Naive thymus-derived CD4-positive, alpha-beta T cell (primary cell): ENCODE results near the gene ADGRL1. TPM values are rescaled to one million over a fixed set of nuclear protein-coding genes. Genes with fewer than 3 reads are reported as not detected.
A peak's percentile ranks its signal among the peaks of the same experiment; 100 is the strongest.

Source experiments
- ATAC-seq: fragments of 150-1000 bp; cut with Tn5 transposase; 2 replicates; pipeline ENCODE4 v1.10.0; 2021; ENCODE audit warnings: mild to moderate bottlenecking, moderate library complexity
- CTCF ChIA-PET: fragments of 350-600 bp; sonication (Branson Sonifier 250); formaldehyde crosslinking; loops from one replicate; lab custom pipeline; 2021; ENCODE audit warnings: antibody characterized with exemption; lab: Charles Lee
- POLR2A ChIA-PET: fragments of 350-600 bp; sonication (Branson Sonifier 250); formaldehyde crosslinking; loops from one replicate; lab custom pipeline; 2021; ENCODE audit warnings: antibody characterized with exemption, inconsistent platforms; lab: Charles Lee
- DNase-seq, 9 donors: peaks; one replicate each; pipeline versions ENCODE4 v3.0.0 to v3.0.0-alpha.2; 2020 to 2022; ENCODE audit warnings: mixed read lengths in 1 of 9
- H3K27ac ChIP-seq: one replicate; pipeline ENCODE4 v1.7.0; 2013; ENCODE audit warnings: mild to moderate bottlenecking, low read depth, low read length, moderate library complexity
- H3K27me3 ChIP-seq, 2 donors: one replicate each; pipeline ENCODE4 v1.7.0; 2013; ENCODE audit warnings: low read length in 2 of 2, mild to moderate bottlenecking in 2 of 2, moderate library complexity in 2 of 2; ENCODE audit not compliant: control insufficient read depth in 2 of 2, insufficient read depth in 2 of 2
- H3K36me3 ChIP-seq, 3 experiments: 1 replicate in 2 of 3; 2 replicates in 1 of 3; pipeline ENCODE4 v1.7.0; 2013; ENCODE audit warnings: low read length in 3 of 3, mild to moderate bottlenecking in 3 of 3, moderate library complexity in 1 of 3; ENCODE audit not compliant: insufficient read depth in 3 of 3, control insufficient read depth in 2 of 3
- H3K4me1 ChIP-seq, 2 donors: one replicate each; pipeline ENCODE4 v1.7.0; 2013; ENCODE audit warnings: low read length in 2 of 2, mild to moderate bottlenecking in 2 of 2, moderate library complexity in 1 of 2; ENCODE audit not compliant: control insufficient read depth in 2 of 2, insufficient read depth in 2 of 2
- H3K4me3 ChIP-seq: 2 replicates; pipeline ENCODE4 v1.7.0; 2013; ENCODE audit warnings: mild to moderate bottlenecking, low read length
- H3K9me3 ChIP-seq, 3 experiments: 1 replicate in 2 of 3; 2 replicates in 1 of 3; pipeline ENCODE4 v1.7.0; 2013; ENCODE audit warnings: low read length in 3 of 3; ENCODE audit not compliant: control insufficient read depth in 2 of 3
- H3K27ac Mint-ChIP-seq, 9 donors: one replicate each; pipeline ENCODE4 v1.8.0; 2020 to 2022; ENCODE audit warnings: mixed read lengths in 9 of 9, mild to moderate bottlenecking in 8 of 9, moderate library complexity in 5 of 9, inconsistent platforms in 2 of 9
- H3K27me3 Mint-ChIP-seq, 5 donors: one replicate each; pipeline ENCODE4 v1.8.0; 2021 to 2022; ENCODE audit warnings: mixed read lengths in 5 of 5, mild to moderate bottlenecking in 1 of 5
- H3K36me3 Mint-ChIP-seq, 5 donors: one replicate each; pipeline ENCODE4 v1.8.0; 2020 to 2022; ENCODE audit warnings: mixed read lengths in 5 of 5, mild to moderate bottlenecking in 3 of 5, inconsistent platforms in 1 of 5
- H3K4me1 Mint-ChIP-seq, 7 donors: one replicate each; pipeline ENCODE4 v1.8.0; 2020 to 2022; ENCODE audit warnings: mixed read lengths in 7 of 7, mild to moderate bottlenecking in 3 of 7, inconsistent platforms in 1 of 7
- H3K4me3 Mint-ChIP-seq, 10 donors: one replicate each; pipeline ENCODE4 v1.8.0; 2020 to 2022; ENCODE audit warnings: mild to moderate bottlenecking in 10 of 10, mixed read lengths in 10 of 10, moderate library complexity in 6 of 10, inconsistent platforms in 2 of 10
- H3K9me3 Mint-ChIP-seq, 11 donors: one replicate each; pipeline ENCODE4 v1.8.0; 2020 to 2022; ENCODE audit warnings: mixed read lengths in 11 of 11, mild to moderate bottlenecking in 4 of 11, inconsistent platforms in 1 of 11, moderate library complexity in 1 of 11
- intact Hi-C, 2 donors: fragments of 100-400 bp; cut with micrococcal nuclease; formaldehyde crosslinking; loops; one replicate each; pipeline ENCODE4 v1.15.1; 2023
- polyA plus RNA-seq, 2 donors: library from polyadenylated mRNA; unstranded; fragments of 300-500 nt; fragmentation: Illumina TruSeq; gene quantifications; one replicate each; pipeline ENCODE4 v1.2.3, GENCODE V29; 2021
- total RNA-seq, 6 experiments: library from RNA in 5 of 6; stranded (reverse) in 5 of 6; gene quantifications; 1 replicate in 5 of 6; 2 replicates in 1 of 6; pipeline ENCODE4 v1.2.3 and lab custom pipeline; 2021 to 2026

The ADGRL1 gene
- total and polyA plus RNA-seq, 7 experiments from 2014 or later = 0.72 to 39.4 (median 31.1) TPM

DNA sequence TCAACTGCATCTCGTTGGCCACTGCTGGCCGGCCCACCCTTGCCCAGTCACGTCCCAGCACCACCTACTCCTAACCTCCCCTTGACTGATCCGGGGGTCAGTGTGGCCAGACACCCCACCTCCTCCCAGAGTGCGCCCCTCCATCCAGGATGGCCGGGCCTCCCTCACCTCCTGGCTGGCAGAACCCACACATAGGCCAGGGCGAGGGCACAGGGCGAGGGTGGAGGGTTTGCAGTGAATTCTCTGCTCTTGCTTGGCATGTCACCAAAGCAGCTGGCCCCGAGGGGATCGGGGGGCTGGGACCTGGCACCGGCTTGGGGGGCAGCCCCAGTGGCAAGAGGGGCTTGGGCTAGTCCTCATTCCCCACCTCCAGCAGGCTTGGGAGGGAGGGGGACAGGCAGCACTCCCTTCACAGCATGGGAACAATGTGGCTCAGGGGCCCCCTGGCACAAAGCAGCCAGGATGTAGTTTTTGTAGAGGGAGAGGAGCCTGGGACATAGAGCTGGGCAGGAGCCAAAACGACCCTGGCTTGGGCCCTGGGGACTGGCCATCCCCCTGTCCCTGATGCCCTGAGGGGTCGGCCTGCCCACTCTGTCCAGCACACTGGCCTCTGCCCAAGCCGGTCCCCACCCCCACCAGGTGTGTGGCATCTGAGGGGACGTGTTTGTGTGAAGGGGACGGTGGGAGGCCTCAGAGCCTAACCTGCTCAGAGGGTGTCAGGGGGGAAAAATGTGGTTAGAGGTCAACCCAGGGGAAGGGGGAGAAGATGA, 41.1 kb downstream of the ADGRL1 start:
- Mint-ChIP-seq H3K4me3 (peak overlapping the region in 1 of 10 donors; percentile 94), H3K9me3 (no peaks in the 10 kb centered on the region), H3K36me3 (peaks cover 0 to 12% (median under 1%) of the 10 kb centered on the region in 5 donors), H3K27ac (peak overlapping the region in 1 of 9 donors; percentile 14), H3K4me1 (peaks cover 18 to 31% (median 22%) of the 10 kb centered on the region in 7 donors), H3K27me3 (no peaks in the 10 kb centered on the region)
- ChIA-PET CTCF (no interaction called here), POLR2A (no interaction called here)
- no peak overlapping the region for H3K27ac ChIP-seq
- intact Hi-C loops = no loop called here
- ATAC-seq (no peak), DNase-seq (no peak)
- H3K4me3 ChIP-seq = no peak overlapping the region
- peaks cover 11 to 15% of the 10 kb centered on the region in 2 donors for H3K4me1 ChIP-seq
- no peaks in the 10 kb centered on the region for H3K27me3 ChIP-seq
- peaks cover 0 to 32% (median 3%) of the 10 kb centered on the region in 3 experiments for H3K36me3 ChIP-seq
- no peaks in the 10 kb centered on the region for H3K9me3 ChIP-seq

DNA sequence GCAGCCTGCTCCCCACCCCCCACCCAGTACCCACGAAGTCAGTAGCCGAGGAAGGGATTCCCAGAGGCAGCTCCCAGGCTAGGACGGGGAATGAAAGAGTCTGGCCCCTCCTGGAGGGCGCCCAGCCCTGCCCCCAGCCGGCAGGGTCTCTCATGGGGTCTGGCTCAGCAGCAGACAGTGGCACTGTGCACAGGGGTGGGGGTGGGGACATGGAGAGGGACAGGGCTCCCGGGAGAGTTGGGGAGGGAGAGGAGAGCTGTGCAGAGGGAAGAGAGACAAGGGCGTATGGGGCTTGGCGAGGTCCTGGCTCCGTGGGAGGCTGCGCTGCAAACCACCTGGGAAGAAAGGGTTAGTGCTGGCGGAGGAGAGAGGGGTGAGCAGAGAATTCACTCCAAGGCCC, 41.9 kb downstream of the ADGRL1 start:
- Histone ChIP-seq H3K27ac (no peak overlapping the region), H3K4me3 (no peak overlapping the region), H3K27me3 (no peaks in the 10 kb centered on the region), H3K4me1 (peaks cover 11 to 15% of the 10 kb centered on the region in 2 donors), H3K36me3 (peaks cover 0 to 35% (median 3%) of the 10 kb centered on the region in 3 experiments), H3K9me3 (no peaks in the 10 kb centered on the region)
- ATAC-seq (no peak), DNase-seq (no peak)
- intact Hi-C loops = no loop called here
- H3K4me1 Mint-ChIP-seq = peaks cover 18 to 31% (median 22%) of the 10 kb centered on the region in 7 donors
- H3K4me3 Mint-ChIP-seq = no peak overlapping the region
- no peaks in the 10 kb centered on the region for H3K27me3 Mint-ChIP-seq
- no peaks in the 10 kb centered on the region for H3K9me3 Mint-ChIP-seq
- POLR2A ChIA-PET = interaction anchor here (0.9 kb wide), 1 partner anchor 16 kb away, joined by 3 read pairs; no protein-coding TSS in a partner anchor
- peaks cover 0 to 10% (median 0%) of the 10 kb centered on the region in 5 donors for H3K36me3 Mint-ChIP-seq
- H3K27ac Mint-ChIP-seq = peak overlapping the region in 1 of 9 donors; percentile 38
- CTCF ChIA-PET = no interaction called here

DNA sequence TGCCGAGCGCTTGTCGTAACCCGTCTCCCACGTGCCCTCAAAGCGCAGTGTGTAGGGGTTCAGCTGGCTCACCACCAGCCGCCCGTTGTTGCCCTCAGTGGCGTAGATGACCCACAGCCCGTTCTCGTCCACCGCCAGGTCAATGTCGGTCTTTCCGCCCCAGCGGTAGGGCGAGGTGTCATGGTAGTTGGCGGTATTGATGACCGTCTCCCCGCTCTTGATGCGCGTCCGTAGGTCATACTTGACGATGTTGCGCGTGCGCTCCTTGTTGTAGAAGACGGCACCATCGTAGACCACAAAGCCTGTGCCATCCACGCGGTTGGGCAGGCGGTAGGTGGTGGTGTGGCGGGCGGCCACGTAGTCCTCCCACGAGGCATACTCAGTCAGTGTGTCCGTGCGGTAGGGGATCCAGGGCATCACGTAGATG, 43.1 kb downstream of the ADGRL1 start:
- Mint-ChIP-seq H3K4me3 (no peak overlapping the region), H3K27me3 (no peaks in the 10 kb centered on the region), H3K27ac (no peak overlapping the region), H3K4me1 (peaks cover 14 to 22% (median 15%) of the 10 kb centered on the region in 7 donors), H3K9me3 (no peaks in the 10 kb centered on the region), H3K36me3 (peaks cover 0 to 13% (median 0%) of the 10 kb centered on the region in 5 donors)
- H3K4me3 ChIP-seq = no peak overlapping the region
- H3K36me3 ChIP-seq = peaks cover 0 to 44% (median 3%) of the 10 kb centered on the region in 3 experiments
- H3K9me3 ChIP-seq = no peaks in the 10 kb centered on the region
- POLR2A ChIA-PET = interaction anchor here (0.9 to 2.0 kb wide), 2 partner anchors 12 to 15 kb away, joined by 3 to 8 read pairs; no protein-coding TSS in a partner anchor
- intact Hi-C loops = no loop called here
- DNase-seq (no peak), ATAC-seq (no peak)
- H3K27me3 ChIP-seq = no peaks in the 10 kb centered on the region
- H3K4me1 ChIP-seq = peaks cover 11 to 15% of the 10 kb centered on the region in 2 donors
- H3K27ac ChIP-seq = no peak overlapping the region
- CTCF ChIA-PET = no interaction called here

DNA sequence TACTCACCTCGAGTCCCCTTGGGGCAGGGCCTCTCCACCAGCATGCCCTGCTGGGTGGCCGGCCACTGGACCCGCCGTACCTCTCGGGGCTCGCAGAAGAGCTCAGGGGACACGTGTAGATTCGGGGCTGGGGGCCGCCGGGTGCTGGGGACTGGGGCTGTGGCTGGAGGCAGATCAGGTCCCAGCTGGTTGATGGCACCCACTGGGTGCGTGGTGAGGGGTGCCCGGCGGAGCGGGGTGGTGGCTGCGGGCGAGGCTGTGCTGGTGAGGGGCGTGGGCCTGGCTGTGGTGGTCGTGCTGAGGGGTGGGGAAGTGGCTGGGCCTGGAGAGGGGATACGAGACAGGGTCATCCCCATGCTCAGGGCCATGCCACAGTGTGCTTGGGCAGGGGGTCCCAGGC, 44.7 kb downstream of the ADGRL1 start:
- H3K36me3 ChIP-seq = peaks cover 0 to 59% (median 3%) of the 10 kb centered on the region in 3 experiments
- CTCF ChIA-PET = no interaction called here
- H3K4me3 ChIP-seq = no peak overlapping the region
- POLR2A ChIA-PET = interaction anchor here (2.0 kb wide), 1 partner anchor 10 kb away, joined by 8 read pairs; no protein-coding TSS in a partner anchor
- H3K9me3 Mint-ChIP-seq = no peaks in the 10 kb centered on the region
- no peak overlapping the region for H3K4me3 Mint-ChIP-seq
- intact Hi-C loops = no loop called here
- H3K27me3 Mint-ChIP-seq = no peaks in the 10 kb centered on the region
- peaks cover 0 to 20% (median 3%) of the 10 kb centered on the region in 5 donors for H3K36me3 Mint-ChIP-seq
- no peak overlapping the region for H3K27ac ChIP-seq
- no peaks in the 10 kb centered on the region for H3K9me3 ChIP-seq
- ATAC-seq (no peak), DNase-seq (no peak)
- no peak overlapping the region for H3K27ac Mint-ChIP-seq
- no peaks in the 10 kb centered on the region for H3K27me3 ChIP-seq
- peaks cover 3 to 9% (median 6%) of the 10 kb centered on the region in 7 donors for H3K4me1 Mint-ChIP-seq
- peaks cover 3 to 8% of the 10 kb centered on the region in 2 donors for H3K4me1 ChIP-seq

DNA sequence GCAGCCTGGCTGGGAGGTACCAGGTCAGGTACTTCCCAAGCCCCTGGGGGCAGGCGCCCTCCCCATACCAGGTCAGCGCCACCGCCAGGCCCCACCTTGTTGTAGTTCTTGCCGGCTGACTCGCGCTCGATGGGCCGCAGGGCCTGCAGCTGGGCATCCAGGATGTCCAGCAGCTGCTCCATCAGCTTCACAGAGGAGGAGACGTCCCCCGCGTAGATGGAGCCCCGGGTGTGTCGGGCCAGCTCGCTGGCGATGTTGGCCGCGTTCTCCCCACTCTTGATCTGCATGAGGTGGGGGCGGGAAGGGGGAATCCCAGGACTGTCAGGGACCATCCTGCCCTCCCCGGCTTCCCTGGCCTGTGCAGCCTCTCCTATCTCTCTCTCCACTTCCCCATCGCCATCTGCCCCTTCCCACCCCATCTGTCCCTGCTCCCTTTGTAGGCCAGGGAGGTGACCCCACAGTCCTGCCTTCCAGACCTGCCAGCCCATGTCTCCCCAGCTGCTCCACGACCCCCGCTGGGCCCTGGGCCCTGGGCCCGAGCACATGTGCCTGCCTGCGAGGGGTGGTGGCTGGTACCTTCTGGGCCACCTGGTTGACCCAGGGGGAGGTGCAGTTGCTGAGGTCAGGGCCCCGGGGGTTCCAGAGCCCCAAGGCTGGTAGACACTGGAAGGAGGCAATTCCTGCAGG, 45.8 kb downstream of the ADGRL1 start:
- H3K4me1 ChIP-seq = no peaks in the 10 kb centered on the region
- H3K27ac ChIP-seq = no peak overlapping the region
- intact Hi-C loops = no loop called here
- no peak overlapping the region for H3K4me3 ChIP-seq
- no peaks in the 10 kb centered on the region for H3K4me1 Mint-ChIP-seq
- ChIA-PET CTCF (no interaction called here), POLR2A (interaction anchor here (1.0 kb wide), 1 partner anchor 10 kb away, joined by 4 read pairs; no protein-coding TSS in a partner anchor)
- no peaks in the 10 kb centered on the region for H3K27me3 ChIP-seq
- H3K9me3 ChIP-seq = no peaks in the 10 kb centered on the region
- no peaks in the 10 kb centered on the region for H3K27me3 Mint-ChIP-seq
- H3K9me3 Mint-ChIP-seq = no peaks in the 10 kb centered on the region
- H3K36me3 Mint-ChIP-seq = peaks cover 0 to 20% (median 3%) of the 10 kb centered on the region in 5 donors
- DNase-seq (no peak), ATAC-seq (no peak)
- peaks cover 0 to 69% (median 7%) of the 10 kb centered on the region in 3 experiments for H3K36me3 ChIP-seq
- H3K27ac Mint-ChIP-seq = no peak overlapping the region
- no peak overlapping the region for H3K4me3 Mint-ChIP-seq

DNA sequence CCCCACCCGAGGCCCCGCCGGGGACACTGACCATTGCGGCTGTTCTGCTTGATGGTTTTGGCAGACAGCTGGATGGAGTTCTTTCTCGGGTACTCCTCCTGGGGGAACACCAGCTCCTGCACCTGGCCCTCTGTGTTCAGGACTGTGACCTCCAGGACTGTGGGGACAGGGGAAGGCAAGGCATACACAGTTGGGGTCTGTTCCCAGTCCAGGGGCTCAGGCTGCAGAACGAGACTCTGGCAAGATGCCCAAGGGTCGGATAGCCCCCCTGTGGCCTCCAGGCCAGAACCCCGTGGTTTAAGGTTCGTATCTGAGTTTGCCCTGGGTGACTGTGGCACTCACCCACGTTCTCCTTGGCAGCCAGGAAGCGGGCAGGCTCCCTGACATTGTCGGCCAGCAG, 46.9 kb downstream of the ADGRL1 start:
- H3K27ac Mint-ChIP-seq = no peak overlapping the region
- H3K4me1 Mint-ChIP-seq = no peaks in the 10 kb centered on the region
- peaks cover 0 to 78% (median 7%) of the 10 kb centered on the region in 3 experiments for H3K36me3 ChIP-seq
- peaks cover 0 to 23% (median 3%) of the 10 kb centered on the region in 5 donors for H3K36me3 Mint-ChIP-seq
- POLR2A ChIA-PET = interaction anchor here (0.7 to 1.4 kb wide), 2 partner anchors 8 to 41 kb away, joined by 3 to 4 read pairs; partner anchors contain the start of gene PRKACA
- no peak overlapping the region for H3K4me3 Mint-ChIP-seq
- ATAC-seq (no peak), DNase-seq (no peak)
- no peaks in the 10 kb centered on the region for H3K27me3 Mint-ChIP-seq
- no peaks in the 10 kb centered on the region for H3K27me3 ChIP-seq
- no peaks in the 10 kb centered on the region for H3K4me1 ChIP-seq
- H3K27ac ChIP-seq = no peak overlapping the region
- no peaks in the 10 kb centered on the region for H3K9me3 Mint-ChIP-seq
- no peaks in the 10 kb centered on the region for H3K9me3 ChIP-seq
- H3K4me3 ChIP-seq = no peak overlapping the region
- intact Hi-C loops = no loop called here
- CTCF ChIA-PET = interaction anchor here (1.3 kb wide), 1 partner anchor 9 kb away, joined by 3 read pairs; no protein-coding TSS in a partner anchor
